Measurements from ENCODE around the gene LDLRAD4.

LDLRAD4 gene

DNA sequence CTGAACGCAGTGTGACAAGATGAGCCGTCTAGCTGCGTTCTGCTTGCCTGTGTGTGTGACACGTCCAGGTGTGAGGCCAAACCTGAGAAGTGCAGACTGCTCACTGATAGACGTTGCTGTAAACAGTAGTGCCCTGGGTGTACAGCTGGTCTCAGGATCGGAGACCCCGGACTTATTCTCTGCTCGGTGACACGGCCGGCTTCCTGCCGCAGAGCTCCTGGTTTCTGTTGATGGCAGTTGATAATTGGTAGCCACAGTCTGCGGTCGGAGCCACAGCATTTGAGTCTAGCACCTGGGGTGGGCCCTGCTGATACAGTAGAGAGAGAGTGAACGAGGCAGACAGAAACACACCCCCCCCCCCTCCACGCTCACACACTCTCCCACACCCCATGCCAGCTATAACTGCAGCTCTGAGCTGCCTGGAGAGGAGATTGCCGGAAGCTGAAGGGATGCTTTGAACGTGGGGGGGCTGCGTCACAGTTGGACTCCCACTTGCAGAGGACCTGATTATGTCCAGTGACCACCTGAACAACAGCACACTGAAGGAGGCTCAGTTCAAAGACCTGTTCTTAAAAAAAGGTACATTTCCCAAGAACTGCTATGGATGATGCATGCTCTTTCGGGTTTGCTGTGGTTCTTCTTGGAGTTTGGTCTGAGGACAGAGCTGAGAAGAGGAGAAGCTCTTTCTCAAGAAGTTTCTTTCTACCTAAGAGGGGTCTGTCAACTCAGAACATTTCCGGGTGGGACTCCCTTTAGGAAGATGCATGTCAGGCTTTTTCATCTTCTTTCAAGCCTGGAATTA, 393.8 kb downstream of the LDLRAD4 start:
- no peak for DNase-seq

DNA sequence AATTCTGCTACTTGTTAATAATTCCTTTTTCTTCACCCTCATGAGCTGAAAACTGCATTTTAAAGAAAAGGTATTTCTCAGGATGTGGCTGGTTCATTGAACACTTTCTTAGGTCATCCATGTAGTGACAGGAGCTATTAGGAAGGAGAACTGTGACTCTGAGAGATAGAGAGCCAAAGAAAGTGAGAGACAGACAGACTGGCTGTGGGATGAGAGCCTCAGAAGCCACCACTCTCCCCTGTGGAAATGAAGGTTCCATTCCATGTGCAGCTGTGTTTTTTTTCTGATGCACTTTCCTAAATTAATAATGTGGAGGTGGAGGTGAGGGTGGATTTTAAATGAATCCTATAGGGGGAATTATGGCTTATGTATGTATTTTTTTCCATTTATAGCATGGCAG, 394.5 kb downstream of the LDLRAD4 start:
- DNase-seq = no peak

DNA sequence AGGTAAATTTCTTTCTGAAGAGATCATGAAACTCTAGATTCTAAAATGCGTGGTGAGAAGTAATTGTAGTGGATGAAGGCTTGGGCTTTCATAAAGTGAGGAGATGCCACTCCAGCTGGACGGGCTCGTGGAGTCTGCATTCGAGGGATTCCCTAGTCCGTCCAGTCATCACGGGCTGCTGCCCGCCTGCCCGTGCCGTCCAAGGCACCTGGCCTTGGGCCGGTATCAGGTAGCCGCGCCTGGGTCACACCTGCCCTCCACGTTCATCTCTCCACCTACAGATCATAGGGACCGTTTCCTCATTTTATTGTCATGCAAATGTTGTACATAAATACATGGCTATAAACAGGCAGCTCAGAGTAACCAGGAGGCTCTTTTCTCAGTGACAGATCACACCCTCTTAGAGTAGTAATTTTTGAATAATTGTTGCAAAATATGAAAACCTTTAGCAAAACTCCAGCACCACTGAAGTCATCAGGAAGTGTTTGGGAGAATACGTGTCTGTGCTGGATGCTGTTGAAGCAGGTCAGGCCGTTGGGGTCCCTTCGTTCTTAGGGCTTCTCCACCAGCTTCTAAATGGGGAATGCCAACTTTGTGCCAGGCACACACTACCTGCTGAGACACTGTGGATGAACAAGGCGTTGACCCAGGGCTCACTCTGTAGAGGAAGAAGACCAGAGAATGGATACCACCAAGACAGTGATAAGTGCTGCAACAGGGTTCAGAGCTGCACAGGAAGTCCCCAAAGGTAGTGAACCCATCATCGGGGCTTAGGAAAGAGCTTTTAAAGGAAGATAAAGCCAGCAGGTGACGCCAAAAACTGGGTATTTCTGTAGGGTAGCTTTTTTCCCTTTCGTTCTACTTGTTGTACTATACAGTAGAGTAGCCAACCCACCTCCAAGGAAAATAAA, 395.3 kb downstream of the LDLRAD4 start:
- no peak for DNase-seq

DNA sequence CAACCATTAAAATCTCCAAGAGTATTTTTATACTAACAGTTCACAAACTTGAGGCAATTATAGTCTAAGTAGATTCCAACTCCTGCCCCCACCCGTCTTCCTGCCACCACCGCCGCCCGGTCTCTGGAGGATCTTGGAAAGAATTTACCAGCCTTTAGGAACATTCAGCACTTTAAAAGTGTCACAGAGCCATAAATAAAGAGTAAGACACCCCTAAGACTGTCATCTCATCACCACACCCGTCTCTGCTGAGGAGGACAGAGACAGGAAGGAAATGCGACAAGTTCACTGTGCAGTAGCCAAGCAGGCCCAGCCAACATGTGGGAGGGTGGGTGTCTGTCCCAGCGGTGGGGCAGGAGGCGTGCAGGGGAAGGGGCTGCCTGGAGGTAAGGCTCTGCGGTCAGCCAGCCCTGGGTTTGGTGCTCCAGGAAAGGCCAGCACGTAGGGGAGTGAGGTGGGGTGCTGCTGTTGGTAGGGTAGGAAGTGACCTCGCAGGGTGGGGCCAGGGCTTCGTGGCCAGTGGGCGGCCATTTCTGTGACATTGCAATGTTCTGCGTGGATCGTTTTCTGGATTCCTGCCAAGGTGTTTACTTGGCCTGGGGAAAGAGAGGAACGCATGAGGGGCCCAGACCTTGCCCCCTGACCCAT, 396.2 kb downstream of the LDLRAD4 start:
- DNase-seq = no peak

DNA sequence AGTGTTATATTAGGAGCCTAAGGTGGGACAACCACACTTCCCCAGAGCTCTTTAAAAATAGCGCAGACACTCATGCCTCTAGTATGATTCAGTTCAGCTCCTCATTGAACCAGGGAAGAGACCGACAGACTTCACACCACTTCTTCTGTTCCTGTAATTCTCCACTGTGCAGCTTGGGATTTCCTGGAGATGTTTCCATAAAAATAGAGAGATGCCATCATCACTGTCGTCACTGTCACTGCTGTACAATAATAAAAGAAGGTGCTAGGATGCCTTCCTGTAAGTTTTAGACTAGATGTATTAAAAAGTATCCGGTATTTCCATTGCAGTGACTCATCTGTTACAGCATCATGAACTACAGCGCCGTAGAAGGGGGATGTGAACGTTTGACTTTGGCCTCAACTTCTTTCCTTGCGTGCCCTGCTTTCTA, 396.9 kb downstream of the LDLRAD4 start:
- no peak for DNase-seq

DNA sequence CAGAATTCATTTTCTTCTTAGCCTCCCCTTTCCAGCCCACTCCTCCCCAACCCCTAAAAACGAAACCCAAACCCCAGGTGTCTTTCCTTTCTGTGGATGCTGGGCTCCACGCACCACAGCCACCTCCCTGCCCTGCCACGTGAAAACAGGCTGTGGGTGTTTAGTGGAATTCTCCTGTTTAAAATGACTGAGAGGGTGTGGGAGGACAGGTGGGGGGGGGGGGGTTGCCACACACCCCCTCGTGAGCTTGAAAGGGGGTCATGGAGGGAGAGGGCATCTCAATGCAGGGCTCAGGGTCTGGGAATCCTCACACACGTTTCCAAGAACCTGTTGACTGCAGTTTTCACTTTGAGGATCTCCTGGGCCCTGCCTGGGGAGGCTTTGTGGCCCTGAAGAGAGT, 397.5 kb downstream of the LDLRAD4 start:
- no peak for DNase-seq

DNA sequence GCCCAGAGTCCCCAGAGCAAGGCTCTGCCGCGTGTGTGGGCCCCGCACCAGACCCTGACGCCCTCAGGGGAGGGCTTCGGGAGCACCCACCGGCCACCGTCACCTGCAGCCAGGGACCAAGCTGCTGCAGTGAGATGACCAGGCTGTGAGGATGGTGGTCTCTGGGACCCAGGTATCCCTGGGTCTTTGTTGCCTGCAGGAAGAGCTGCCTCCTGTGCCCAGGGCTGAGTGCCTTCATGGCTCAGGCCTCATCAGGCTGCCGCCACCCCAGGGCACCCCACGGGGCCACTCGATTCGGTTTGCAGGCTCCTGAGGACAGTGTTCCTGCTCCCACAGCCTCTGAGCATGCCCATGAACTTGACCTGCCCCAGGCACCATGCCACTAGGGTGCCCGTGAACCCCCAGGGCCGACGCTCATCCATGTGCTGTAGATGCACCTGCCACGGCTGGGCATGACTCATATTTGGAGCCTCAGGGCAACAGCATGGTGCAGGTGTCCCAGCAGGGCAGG, 398.0 kb downstream of the LDLRAD4 start:
- no peak for DNase-seq

DNA sequence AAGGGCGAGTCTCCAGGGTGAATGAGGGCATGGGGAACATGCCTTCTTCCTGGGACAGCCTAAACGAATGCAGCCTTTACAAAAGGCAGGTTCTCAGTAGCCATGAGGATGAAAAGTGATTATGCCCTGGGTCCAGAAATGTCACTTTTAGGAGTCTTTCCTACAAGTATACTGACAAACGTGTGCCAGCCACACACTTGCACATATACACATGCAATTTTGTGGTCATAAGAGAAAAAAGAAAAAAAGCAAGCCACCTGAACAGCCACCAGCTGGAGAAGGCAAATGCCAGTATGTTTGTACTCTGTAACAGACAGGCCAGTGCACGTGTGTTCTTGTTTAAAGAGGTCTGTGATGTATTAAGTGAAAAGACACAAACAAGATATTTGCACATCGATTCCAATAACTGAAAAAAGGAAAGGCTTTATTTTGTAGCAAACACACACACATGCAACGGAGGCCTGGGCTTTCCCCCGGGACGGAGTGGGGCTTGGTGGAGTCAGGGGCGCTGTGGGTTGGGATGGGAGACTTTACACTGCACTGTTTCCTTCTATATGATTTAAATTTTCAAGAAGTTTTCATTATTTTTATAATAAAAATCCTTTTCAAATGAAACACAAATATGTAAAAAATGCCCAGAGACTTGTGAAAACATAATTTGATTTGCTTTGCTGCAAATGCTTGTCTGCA, 399.4 kb downstream of the LDLRAD4 start:
- no peak for DNase-seq

DNA sequence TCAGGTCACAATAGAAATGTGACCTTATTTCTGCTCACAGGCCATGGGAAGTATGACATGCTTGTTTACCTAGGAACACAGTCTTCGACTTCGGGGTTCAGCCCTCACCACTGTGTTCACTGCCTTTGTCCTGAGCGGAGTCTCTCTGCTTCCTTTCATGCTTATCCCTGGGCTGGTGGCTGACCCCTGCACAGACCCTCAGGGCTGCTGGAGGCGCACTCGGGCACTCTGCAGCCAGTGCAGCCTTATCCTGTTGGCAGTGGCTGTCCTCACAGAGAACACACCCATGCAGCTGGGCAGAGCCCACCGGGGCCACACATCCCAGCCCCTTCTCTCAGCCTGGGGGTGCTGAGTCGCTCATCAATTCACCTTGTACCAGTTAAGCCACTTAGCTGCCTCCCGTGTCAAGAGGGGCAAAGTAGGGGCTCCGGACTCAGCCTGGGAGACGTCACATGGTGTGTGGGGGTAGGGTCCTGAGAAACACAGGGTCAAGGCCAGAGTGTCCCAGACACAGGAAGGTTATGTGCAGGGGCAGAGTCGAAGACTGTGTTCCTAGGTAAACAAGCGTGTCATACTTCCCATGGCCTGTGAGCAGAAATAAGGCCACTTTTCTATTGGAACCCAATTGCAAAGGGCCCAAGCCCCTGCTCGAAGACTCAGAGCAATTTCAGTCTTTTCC, 400.3 kb downstream of the LDLRAD4 start:
- DNase-seq = no peak

DNA sequence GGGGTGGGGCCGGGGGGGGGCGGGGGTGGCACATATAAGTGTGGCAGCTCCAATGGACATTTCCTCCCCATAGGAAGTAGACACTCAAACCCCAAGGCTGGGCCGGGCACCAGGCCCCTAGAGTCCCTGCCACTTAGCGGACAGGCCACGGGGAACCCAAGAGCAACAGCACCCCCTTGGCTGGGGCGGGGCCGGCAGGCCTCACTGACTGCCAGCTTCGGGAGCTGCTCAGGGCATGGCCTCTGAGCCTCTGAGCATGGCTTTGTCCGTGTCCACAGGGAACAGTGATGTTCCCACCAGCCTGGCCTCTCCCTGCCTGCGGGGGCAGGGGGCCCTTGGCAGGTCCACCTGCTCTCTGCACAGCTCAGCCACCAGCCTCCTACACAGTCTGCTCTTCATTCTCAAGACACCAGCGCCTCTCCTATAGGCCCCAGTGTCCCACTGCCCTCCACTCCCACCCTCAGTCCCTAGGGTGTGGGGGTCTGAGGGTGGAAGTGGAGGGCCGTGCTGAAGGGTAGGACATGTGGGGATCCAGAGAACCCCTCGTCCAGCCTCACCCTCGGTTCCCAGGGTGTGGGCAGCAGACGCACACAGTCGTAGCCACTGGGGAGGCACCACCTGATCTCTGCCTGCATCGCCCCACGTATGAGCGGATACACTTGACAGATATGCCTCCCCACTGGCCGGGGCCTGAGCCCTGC, 401.1 kb downstream of the LDLRAD4 start:
- no peak for DNase-seq

DNA sequence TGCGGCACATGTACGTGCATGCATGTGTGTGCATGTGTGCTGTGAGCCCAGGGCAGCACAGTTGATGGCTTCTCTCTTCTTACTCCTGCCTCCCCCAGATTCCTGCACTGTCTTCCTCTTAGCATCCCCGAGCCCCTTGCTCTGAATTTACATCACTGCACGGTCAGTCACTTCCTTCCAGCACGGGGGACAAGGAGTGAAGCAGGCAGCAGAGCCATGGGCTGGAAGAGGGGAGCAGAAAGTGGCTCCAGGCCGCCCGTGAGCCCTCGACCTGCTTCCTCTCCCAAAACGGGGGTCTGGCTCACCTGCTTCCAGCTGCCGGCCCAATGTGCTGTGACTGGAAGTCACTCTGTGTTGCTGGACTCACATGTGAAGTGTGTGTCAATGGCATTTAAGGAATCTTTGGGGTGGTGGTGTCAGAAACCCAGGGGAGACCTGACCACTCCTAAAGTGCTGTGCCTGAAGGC, 401.7 kb downstream of the LDLRAD4 start:
- no peak for DNase-seq

DNA sequence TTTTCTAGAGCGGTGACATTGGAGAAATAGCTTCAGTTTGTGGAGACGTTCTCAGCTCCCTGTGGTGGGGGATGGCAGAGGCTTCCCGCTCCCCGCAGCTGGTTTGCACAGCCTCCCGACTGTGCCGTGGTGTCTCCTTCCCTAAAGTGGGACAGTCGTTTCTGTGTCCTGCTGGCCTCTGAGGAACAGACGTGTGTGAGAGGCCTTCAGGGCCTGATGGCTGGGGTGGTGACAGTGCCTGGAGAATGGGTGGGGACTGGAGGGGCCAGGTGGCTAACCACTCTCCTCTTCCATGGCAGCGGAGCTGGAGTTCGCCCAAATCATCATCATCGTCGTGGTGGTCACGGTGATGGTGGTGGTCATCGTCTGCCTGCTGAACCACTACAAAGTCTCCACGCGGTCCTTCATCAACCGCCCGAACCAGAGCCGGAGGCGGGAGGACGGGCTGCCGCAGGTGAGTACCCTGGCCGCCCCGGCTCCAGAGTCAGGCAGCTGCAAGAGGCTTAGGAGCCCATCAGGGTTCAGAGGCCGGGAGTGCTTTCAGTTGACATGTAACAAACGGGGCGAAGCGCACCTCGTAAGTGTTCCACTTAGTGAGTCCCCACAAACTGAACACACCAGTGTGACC, 402.4 kb downstream of the LDLRAD4 start:
- DNase-seq = no peak

DNA sequence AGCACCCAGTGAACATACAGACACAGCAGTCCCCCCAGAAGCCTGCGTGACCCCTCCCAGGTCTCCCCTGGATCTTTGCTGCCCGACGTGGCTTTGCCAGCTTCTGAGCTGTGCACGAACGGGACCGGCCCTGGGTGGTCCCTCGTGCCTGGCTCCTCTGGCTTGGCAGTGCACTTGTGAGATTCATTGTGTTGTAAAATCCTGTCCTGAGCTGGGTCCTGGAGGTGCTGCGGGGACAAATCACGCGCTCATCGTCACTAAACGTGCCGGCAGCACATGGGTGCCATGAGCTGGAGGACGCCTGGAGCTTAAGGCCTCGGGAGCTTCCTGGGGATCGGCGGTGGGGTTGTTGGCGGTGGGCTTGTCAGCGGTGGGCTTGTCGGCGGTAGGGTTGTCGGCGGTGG, 402.9 kb downstream of the LDLRAD4 start:
- DNase-seq = no peak

DNA sequence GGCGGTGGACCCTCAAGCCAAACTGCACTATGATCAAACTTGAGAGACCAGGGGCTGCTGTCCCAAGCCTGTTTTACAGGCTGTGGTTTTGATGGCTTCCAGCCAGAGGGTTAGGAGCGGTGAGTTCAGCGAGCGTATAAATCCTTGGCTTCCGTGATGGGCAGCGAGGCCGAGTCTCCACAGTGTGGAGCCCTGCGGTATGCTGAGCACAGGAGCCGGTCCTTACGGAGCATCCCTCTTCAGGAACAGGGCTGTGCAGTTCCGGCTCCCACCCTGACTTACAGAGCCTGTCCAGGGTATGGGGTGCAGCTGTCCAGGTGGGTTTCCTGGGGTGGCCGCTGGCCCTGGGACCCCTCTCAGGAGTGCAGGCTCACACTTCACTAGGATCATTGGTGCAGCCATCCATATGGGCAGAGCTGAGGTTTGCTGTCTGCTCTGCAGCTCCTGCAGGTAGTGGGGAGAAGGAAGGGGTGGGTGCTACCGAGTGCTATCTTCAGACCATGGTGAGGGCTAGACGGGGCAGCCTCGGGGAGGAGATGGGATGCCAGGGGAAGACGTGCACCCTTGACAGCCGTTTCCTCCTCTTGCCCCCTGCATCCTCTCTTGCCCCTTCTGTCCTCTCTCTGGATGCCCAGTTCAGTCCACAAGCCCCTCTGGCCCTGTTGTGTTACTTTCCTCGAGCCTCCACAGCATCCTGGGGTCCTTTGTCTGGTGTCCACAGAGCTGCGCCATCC, 403.5 kb downstream of the LDLRAD4 start:
- DNase-seq = no peak

DNA sequence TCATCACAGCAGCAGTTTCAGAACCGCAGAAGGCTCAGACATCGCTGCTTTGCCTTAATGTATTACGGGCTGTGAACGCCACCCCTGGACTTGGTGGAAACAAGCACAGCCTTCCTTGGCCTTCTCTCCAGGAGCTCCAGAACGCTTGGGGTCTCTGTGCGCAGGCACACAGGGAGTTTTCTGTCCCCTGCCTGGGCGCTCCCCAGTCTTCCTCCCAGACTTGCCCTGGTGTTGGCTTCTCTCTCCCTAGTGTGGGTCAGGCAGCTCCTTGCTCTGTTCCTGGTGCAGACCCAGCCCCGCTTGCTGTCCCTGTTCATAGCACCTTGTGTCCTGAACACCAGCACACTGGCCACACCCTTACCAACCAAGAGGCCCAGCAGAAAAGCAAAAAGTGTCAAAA, 404.2 kb downstream of the LDLRAD4 start:
- no peak for DNase-seq

DNA sequence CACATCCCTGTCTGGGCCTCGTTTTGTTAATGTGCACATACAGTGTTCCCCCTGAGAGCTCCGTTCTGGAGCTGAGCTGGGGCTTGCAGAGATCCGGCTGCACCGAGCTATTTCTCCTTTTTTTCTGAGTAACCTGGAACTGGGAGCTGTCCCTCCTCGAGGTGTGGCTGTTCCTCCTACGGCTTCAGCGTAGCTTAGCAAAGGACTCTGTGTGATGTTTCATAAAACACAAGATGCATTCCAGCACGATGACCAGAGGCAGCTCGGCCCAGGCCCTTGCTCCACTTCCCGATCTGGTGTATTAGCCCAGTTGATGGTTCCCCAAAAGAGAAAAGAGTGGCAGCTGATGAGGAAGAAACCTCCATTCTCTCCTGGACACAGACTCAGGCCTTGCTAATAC, 404.8 kb downstream of the LDLRAD4 start:
- DNase-seq = no peak

DNA sequence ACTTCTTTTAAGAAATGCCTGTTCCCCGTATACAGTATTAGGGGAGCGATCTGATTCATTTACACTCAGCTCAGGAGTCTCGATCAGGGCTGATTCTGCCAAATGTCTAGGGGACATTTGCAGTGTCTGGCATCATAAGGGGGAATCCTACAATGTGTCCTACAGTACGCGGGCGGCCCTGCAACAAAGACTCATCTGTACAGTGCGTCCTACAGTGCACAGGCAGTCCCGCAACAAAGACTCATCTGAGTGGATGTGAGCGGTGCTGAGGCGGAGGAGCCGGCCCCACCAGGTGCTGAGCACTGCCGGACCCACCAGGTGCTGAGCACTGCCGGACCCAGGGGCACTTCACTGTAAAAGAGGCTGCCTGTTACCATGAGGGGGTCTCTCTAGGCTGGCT, 405.3 kb downstream of the LDLRAD4 start:
- DNase-seq = no peak

DNA sequence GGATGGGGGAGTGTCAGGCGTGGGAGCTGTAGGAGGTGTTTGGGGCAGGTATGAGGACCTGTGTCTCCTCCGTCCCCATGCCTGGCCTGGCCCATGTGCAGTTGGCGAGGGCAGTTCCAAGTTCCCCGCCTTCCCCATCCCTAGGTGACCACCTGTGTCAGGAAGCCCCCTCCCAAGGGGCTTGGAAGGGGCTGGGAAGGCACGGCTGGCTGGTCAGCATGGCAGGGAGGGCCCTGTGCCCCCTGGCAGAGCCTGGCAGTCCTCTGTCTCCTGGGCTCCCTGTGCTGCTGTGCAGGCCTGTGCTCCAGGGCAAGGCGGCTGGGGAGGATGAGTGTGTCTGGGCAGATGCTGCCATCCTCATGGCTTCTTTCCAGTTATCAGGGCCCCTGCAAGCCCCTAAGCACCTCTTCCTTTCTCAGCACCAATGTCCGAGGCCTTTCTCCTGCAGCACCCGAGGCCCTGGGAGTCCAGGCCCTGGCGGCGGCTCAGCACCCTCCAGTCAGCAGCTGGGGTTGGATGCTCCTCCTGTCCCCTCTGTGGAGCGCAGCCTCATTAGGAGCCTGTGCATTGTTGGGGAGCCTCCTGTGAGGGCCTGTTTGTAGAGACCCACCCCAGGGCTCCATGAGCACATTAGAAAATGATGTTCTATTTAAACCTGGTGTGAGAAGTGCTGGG, 406.1 kb downstream of the LDLRAD4 start:
- DNase-seq = no peak

DNA sequence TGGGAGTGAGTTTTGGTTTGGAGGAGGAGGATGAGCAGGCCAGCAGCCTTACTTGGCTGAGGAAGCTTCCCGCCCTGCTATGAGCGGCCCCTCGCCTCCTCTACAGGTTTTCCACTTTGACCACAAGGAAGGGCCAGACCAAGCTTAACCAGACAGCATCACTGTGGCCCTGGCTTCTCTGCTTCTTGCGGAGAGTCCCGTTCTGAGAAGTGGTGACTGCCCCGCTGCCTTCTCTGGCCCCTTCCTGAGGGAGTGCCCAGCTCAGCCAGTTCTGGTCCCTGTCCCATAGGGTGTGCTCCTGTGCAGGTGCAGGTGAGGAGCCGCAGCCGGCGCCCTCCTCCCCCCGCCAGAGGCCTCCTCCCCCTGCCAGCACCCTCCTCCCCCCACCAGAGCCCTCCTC, 406.8 kb downstream of the LDLRAD4 start:
- no peak for DNase-seq
